Measurements from ENCODE around the gene THSD7A. TPM values are rescaled to one million over a fixed set of nuclear protein-coding genes. Genes with fewer than 3 reads are reported as not detected.

Gene THSD7A
- total and polyA plus RNA-seq, 2 of the 13 experiments (the other 11 are each of a cell fraction or from before 2014, with no cell fraction given), result 0.01 to 0.07 TPM

- in situ Hi-C loops (cut with HindIII; ENCODE audit: extremely low pct_ligation_motif_present, low pct_unique_long_range_greater_than_20kb) (no loop called here), intact Hi-C loops (cut with micrococcal nuclease; ENCODE audit: unreplicated experiment) (no loop called here)
- no peaks in the 10 kb centered on the region for H3K36me3 ChIP-seq (replicated peaks in 1 of 2; ENCODE audit: control insufficient read depth in 1 of 2, insufficient read depth in 2 of 2, low read length in 2 of 2)
- no peak overlapping the region for H3K4me2 ChIP-seq (ENCODE audit: low read depth, low read length)
- no peaks in the 10 kb centered on the region for H3K27me3 ChIP-seq (ENCODE audit: control insufficient read depth in 1 of 2, insufficient read depth in 2 of 2, low read length in 2 of 2)
- no peak for TF ChIP-seq POLR2AphosphoS2 (IDR thresholded peaks at IDR 0.05; ENCODE audit: low read depth, low read length)
- TF ChIP-seq THAP11 (CRISPR knock-in tag; IDR thresholded peaks at IDR 0.05), result no peak
- no peak for TF ChIP-seq ZNF18 (CRISPR knock-in tag; IDR thresholded peaks at IDR 0.05; ENCODE audit: insufficient replicate concordance)
- TF ChIP-seq ZBTB3 (CRISPR knock-in tag; IDR thresholded peaks at IDR 0.05; ENCODE audit: borderline replicate concordance, low read depth), result no peak
- no peak for TF ChIP-seq ZNF234 (CRISPR knock-in tag; conservative IDR thresholded peaks at IDR 0.05)
- TF ChIP-seq ZNF660 (CRISPR knock-in tag; IDR thresholded peaks at IDR 0.05; ENCODE audit: borderline replicate concordance, low read depth), result no peak
- no peak for TF ChIP-seq TAF1 (CRISPR knock-in tag; IDR thresholded peaks at IDR 0.05)
- no peak for TF ChIP-seq FOXK2 (IDR thresholded peaks at IDR 0.05)
- no peak for TF ChIP-seq ATF4 (CRISPR knock-in tag; IDR thresholded peaks at IDR 0.05)
- H3K4me1 ChIP-seq (ENCODE audit: insufficient read depth, low read length), result no peaks in the 10 kb centered on the region
- H3K9ac ChIP-seq (ENCODE audit: insufficient read depth, low read depth, low read length), result no peak overlapping the region
- no peaks in the 10 kb centered on the region for H4K20me1 ChIP-seq (ENCODE audit: insufficient read depth, low read length)
- H3K9me3 ChIP-seq (ENCODE audit: low read length), result no peaks in the 10 kb centered on the region
- CTCF ChIA-PET (ENCODE audit: low intra/inter-chr PET ratio, low total read pairs), result no interaction called here
- BruUV-seq (replicated peaks), result no TSS peak
- H3K4me3 ChIP-seq (replicated peaks in 1 of 3; ENCODE audit: insufficient read depth in 1 of 3, low read depth in 2 of 3, low read length in 3 of 3), result no peak overlapping the region
- H3K27ac ChIP-seq (ENCODE audit: extremely low read length, insufficient read depth, low read length), result no peak overlapping the region
- H2AFZ ChIP-seq (ENCODE audit: low read length), result no peak overlapping the region
- FAIRE-seq (no peak), DNase-seq (ENCODE audit: low spot score) (no peak), ATAC-seq (no peak)
- POLR2A ChIA-PET, result no interaction called here
- H3K79me2 ChIP-seq (ENCODE audit: insufficient read depth, low read length), result no peaks in the 10 kb centered on the region
- WGBS (ENCODE audit: low lambda C conversion rate), result 36% methylated on average over 3 of the region's 3 CpGs
These were observed 43.4 kb downstream of the THSD7A start for GRCh38 chr7:11788568-11788967.
